K562 treated with DMSO at 1 percent for 48 hours (cell line): ENCODE data around the gene PROX2. TPM values are rescaled to one million over a fixed set of nuclear protein-coding genes. Genes with fewer than 3 reads are reported as not detected.

Source experiments
- total RNA-seq: library from RNA; unstranded; fragments of 300-600 nt; gene quantifications from 2 replicates; pipeline ENCODE4 v1.2.3, GENCODE V29; 2022; ENCODE audit warnings: low replicate concordance; ENCODE audit errors: extremely low read depth

Gene PROX2, protein sequence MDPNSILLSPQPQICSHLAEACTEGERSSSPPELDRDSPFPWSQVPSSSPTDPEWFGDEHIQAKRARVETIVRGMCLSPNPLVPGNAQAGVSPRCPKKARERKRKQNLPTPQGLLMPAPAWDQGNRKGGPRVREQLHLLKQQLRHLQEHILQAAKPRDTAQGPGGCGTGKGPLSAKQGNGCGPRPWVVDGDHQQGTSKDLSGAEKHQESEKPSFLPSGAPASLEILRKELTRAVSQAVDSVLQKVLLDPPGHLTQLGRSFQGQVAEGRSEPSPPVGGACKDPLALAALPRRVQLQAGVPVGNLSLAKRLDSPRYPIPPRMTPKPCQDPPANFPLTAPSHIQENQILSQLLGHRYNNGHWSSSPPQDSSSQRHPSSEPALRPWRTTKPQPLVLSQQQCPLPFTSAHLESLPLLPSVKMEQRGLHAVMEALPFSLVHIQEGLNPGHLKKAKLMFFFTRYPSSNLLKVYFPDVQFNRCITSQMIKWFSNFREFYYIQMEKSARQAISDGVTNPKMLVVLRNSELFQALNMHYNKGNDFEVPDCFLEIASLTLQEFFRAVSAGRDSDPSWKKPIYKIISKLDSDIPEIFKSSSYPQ
- total RNA-seq: not detected in 2 replicates

DNA sequence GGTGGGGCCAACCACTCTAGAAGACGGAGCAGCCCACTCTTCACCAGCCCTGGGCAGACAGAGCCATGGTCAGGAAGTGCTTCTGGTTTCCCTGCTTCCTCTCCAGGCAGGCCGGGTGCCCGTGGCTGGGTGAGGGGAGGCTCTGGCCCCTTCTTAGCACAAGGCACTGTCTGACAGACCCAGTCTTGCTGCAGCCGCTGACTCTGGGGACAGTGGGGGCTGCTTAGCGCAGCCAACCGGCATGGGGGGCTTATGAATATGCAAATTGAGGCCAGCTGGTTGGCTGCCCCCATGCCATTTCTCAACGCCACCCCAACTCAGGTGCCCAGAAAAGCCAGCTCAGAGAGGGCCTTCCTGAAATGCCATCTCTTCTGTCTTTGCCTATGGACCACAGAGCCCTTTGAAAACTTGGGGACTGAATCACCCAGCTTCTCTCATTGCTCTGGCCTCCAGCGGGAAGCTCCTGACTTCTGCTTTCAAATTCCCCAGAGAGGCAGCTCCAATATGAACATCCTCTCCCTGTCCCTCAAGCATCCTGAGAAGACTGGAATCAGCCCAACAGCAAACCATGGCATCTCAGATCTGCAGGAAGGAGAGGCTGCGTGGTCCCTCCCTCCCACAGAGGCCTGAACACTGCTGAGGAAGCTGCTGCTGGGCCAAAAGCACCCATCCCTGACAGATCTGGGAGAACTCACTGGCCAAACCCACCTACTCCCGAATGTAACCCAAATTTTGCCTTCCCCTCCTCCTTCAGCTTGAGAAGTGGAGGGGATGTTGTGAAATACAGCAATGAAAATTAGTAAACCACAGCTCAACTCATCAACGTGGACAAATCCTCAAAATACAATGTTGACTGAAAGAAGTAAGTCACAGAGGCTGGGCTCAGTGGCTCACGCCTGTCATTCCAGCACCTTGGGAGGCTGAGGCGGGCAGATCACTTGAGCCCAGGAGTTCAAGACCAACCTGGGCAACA lies at the start of gene PROX2:
Gene PROX2, minus strand, starts transcription at position 205 of the 973 bp plus-strand sequence. CDS start 12,311 bp downstream, outside the sequence.

DNA sequence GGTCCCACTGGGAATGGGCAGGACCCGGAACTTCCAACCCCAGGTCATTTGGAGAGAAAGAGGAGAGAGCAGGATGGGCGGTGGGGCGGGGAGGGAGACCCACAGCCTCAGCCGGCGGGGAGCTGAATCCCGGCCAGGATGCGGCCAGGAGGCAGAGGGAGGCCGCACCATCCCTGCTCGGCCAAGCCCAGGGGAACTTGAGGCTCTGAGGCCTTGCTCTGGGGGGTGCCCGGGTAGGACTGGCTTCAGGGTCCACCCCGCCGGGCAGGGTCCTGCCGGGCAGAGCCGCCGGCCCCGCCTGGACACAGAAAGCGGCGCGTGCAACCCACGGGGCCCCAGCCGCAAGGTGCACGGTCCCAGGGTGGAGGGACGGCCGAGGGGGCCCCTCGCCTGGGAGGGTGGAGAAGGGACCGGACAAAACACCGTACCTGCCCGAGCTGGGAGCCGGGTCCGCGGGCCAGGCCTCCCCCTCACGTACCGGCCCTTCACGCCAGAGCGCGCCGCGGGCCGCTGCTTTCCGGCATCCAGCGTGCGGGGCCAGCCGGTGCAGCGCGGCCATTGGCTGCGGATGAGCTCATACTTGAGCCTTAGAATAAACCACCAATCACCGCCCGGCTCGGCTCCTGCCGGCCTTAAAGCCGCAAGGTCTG lies 46.9 kb upstream of the PROX2 start, which contains the start of gene RPS6KL1:
Gene RPS6KL1, minus strand, starts transcription at position 509 of the 650 bp plus-strand sequence. CDS start 1,719 bp downstream, outside the sequence.

DNA sequence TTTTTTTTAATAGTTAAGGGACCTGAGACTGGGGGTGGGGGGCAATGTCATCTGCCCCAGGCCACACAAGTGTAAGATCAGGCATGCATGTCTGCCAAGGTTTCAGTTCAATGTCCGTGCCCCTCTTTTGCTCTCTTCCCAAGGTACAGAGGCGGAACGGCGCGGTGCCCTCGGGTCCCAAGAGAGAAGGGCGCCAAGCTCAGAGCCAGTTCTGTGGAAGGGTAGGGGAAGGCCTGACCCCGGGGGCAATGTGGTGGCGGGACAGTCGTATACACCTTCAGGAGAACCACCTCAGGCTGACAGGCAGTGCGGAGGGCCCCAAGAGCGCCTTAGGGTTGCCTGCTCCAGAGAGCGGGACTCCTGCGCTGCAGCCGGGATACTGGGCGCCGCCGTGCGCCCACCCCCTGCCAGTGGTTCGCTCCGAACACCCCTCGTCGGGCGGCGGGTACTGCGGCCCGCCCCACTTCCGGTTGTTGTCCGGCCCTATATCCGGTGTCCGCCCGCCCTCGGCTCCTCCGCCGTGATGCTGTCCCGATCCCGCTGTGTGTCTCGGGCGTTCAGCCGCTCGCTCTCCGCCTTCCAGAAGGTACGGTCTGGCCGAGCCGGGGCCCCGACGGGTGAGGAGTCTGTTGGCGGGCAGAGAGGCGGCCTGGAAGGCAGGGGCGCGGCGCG lies 5.6 kb upstream of the PROX2 start, which contains the start of gene DLST:
Gene DLST, plus strand, starts transcription at position 486 of the 672 bp plus-strand sequence. Its CDS starts 38 bp downstream, at position 524.

Other genes with a start within 250 kb of the PROX2 start
- gene AREL1, start 163.1 kb downstream of the PROX2 start, total RNA-seq: not detected in 2 replicates
- gene FCF1, start 163.0 kb downstream of the PROX2 start, total RNA-seq: not detected in 2 replicates
- gene YLPM1, start 112.8 kb downstream of the PROX2 start, total RNA-seq: not detected in 2 replicates
- gene DLST, start 5.8 kb upstream of the PROX2 start, total RNA-seq: not detected in 2 replicates
- gene RPS6KL1, start 47.1 kb upstream of the PROX2 start, total RNA-seq: not detected in 2 replicates
- gene PGF, start 79.5 kb upstream of the PROX2 start, total RNA-seq: not detected in 2 replicates
- gene EIF2B2, start 126.8 kb upstream of the PROX2 start, total RNA-seq: not detected in 2 replicates
- gene MLH3, start 175.3 kb upstream of the PROX2 start, total RNA-seq: not detected in 2 replicates
- not detected in 2 replicates for gene ACYP1, start 187.9 kb upstream of the PROX2 start, total RNA-seq
- not detected in 2 replicates for gene ZC2HC1C, start 193.5 kb upstream of the PROX2 start, total RNA-seq